ENCODE data around the gene KIAA1328.

Gene KIAA1328

GRCh38 chr18:37260367-37261093, 431.6 kb downstream of the KIAA1328 start:
- Histone ChIP-seq H3K27me3 (ENCODE audit: control insufficient read depth in 1 of 2, insufficient read depth in 2 of 2, low read length in 2 of 2) (peaks cover 5 to 18% of the 10 kb centered on the region in 2 donors), H3K9ac (ENCODE audit: low read length in 2 of 2) (no peak overlapping the region), H3K4me3 (ENCODE audit: low read length in 2 of 2) (no peak overlapping the region)

GRCh38 chr18:37261246-37261840, 432.4 kb downstream of the KIAA1328 start:
- no peak overlapping the region for H3K9ac ChIP-seq (ENCODE audit: low read length in 2 of 2)
- peaks cover 0 to 20% of the 10 kb centered on the region in 2 donors for H3K27me3 ChIP-seq (ENCODE audit: control insufficient read depth in 1 of 2, insufficient read depth in 2 of 2, low read length in 2 of 2)

More at GRCh38 chr18:37260367-37261093, 431.6 kb downstream of the KIAA1328 start:
- no peaks in the 10 kb centered on the region for H3K36me3 ChIP-seq (ENCODE audit: control insufficient read depth in 2 of 2, insufficient read depth in 2 of 2, low read length in 2 of 2)
- H3K27ac ChIP-seq (ENCODE audit: low read length), result no peak overlapping the region
- peaks cover 0 to 3% of the 10 kb centered on the region in 2 donors for H3K9me3 ChIP-seq (ENCODE audit: control insufficient read depth in 2 of 2, low read length in 2 of 2)
- no peaks in the 10 kb centered on the region for H3K4me1 ChIP-seq (ENCODE audit: control insufficient read depth, insufficient read depth, low read length)

DNA sequence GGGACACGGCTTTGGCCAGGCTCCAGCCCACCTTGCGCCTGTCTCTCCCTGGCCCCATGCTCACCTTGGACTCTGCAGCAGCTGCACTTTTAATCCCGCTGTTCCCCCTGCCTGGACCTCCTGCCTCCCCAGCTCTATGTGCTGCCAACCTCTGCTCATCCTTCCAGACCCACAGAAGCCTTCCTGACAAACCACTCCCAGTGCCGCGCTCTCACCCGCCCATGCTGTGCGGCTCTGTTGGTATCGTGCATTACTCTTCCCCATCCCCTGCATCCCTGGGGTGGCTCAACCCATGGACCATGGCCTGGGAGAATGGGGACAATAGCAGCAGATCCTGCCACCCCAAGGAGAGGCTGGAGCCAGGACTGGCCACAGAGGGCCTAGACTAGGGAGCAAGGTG, 433.1 kb downstream of the KIAA1328 start:
- no peaks in the 10 kb centered on the region for H3K4me1 ChIP-seq (ENCODE audit: control insufficient read depth, insufficient read depth, low read length)
- H3K27ac ChIP-seq (ENCODE audit: low read length), result no peak overlapping the region
- H3K27me3 ChIP-seq (ENCODE audit: control insufficient read depth in 1 of 2, insufficient read depth in 2 of 2, low read length in 2 of 2), result peaks cover 0 to 20% of the 10 kb centered on the region in 2 donors
- H3K9me3 ChIP-seq (ENCODE audit: control insufficient read depth in 2 of 2, low read length in 2 of 2), result peaks cover 0 to 3% of the 10 kb centered on the region in 2 donors
- no peak overlapping the region for H3K9ac ChIP-seq (ENCODE audit: low read length in 2 of 2)
- no peak overlapping the region for H3K4me3 ChIP-seq (ENCODE audit: low read length in 2 of 2)
- no peaks in the 10 kb centered on the region for H3K36me3 ChIP-seq (ENCODE audit: control insufficient read depth in 2 of 2, insufficient read depth in 2 of 2, low read length in 2 of 2)

More at GRCh38 chr18:37261246-37261840, 432.4 kb downstream of the KIAA1328 start:
- Histone ChIP-seq H3K4me3 (ENCODE audit: low read length in 2 of 2) (no peak overlapping the region), H3K4me1 (ENCODE audit: control insufficient read depth, insufficient read depth, low read length) (no peaks in the 10 kb centered on the region), H3K36me3 (ENCODE audit: control insufficient read depth in 2 of 2, insufficient read depth in 2 of 2, low read length in 2 of 2) (no peaks in the 10 kb centered on the region), H3K9me3 (ENCODE audit: control insufficient read depth in 2 of 2, low read length in 2 of 2) (peaks cover 0 to 3% of the 10 kb centered on the region in 2 donors), H3K27ac (ENCODE audit: low read length) (no peak overlapping the region)

GRCh38 chr18:37264956-37265355, 436.0 kb downstream of the KIAA1328 start:
- no peak overlapping the region for H3K27ac ChIP-seq (ENCODE audit: low read length)
- H3K4me1 ChIP-seq (ENCODE audit: control insufficient read depth, insufficient read depth, low read length), result no peaks in the 10 kb centered on the region
- no peak overlapping the region for H3K4me3 ChIP-seq (ENCODE audit: low read length in 2 of 2)
- peaks cover 0 to 9% of the 10 kb centered on the region in 2 donors for H3K27me3 ChIP-seq (ENCODE audit: control insufficient read depth in 1 of 2, insufficient read depth in 2 of 2, low read length in 2 of 2)
- H3K9me3 ChIP-seq (ENCODE audit: control insufficient read depth in 2 of 2, low read length in 2 of 2), result peaks cover 0 to 3% of the 10 kb centered on the region in 2 donors
- no peaks in the 10 kb centered on the region for H3K36me3 ChIP-seq (ENCODE audit: control insufficient read depth in 2 of 2, insufficient read depth in 2 of 2, low read length in 2 of 2)
- H3K9ac ChIP-seq (ENCODE audit: low read length in 2 of 2), result no peak overlapping the region

DNA sequence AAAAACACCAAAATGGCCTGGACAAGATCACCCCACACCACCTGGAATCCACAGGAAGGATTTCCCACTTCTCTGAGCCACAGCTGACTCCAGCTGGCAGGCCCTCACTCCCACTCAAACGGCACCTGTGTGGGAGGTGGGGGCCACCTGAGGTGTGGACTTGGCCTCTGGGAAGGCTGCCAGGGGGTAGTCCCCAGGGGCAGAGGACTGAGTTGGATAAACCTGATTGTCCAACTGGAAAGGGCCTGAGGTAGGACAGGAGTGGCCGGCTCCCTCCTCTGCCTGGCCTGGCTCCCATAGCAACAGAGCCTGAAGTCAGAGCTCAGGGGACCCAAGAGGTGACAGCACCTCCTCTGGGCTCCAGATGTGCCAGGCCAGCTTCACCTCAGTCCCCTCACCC, 436.5 kb downstream of the KIAA1328 start:
- no peak overlapping the region for H3K9ac ChIP-seq (ENCODE audit: low read length in 2 of 2)
- no peak overlapping the region for H3K27ac ChIP-seq (ENCODE audit: low read length)
- H3K4me1 ChIP-seq (ENCODE audit: control insufficient read depth, insufficient read depth, low read length), result no peaks in the 10 kb centered on the region
- H3K36me3 ChIP-seq (ENCODE audit: control insufficient read depth in 2 of 2, insufficient read depth in 2 of 2, low read length in 2 of 2), result no peaks in the 10 kb centered on the region
- H3K9me3 ChIP-seq (ENCODE audit: control insufficient read depth in 2 of 2, low read length in 2 of 2), result peaks cover 0 to 3% of the 10 kb centered on the region in 2 donors
- H3K4me3 ChIP-seq (ENCODE audit: low read length in 2 of 2), result no peak overlapping the region
- peaks cover 0 to 9% of the 10 kb centered on the region in 2 donors for H3K27me3 ChIP-seq (ENCODE audit: control insufficient read depth in 1 of 2, insufficient read depth in 2 of 2, low read length in 2 of 2)

GRCh38 chr18:37266290-37266689, 437.4 kb downstream of the KIAA1328 start:
- no peak overlapping the region for H3K9ac ChIP-seq (ENCODE audit: low read length in 2 of 2)
- H3K36me3 ChIP-seq (ENCODE audit: control insufficient read depth in 2 of 2, insufficient read depth in 2 of 2, low read length in 2 of 2), result no peaks in the 10 kb centered on the region
- H3K4me3 ChIP-seq (ENCODE audit: low read length in 2 of 2), result no peak overlapping the region
- peaks cover 0 to 3% of the 10 kb centered on the region in 2 donors for H3K9me3 ChIP-seq (ENCODE audit: control insufficient read depth in 2 of 2, low read length in 2 of 2)
- H3K4me1 ChIP-seq (ENCODE audit: control insufficient read depth, insufficient read depth, low read length), result no peaks in the 10 kb centered on the region
- H3K27me3 ChIP-seq (ENCODE audit: control insufficient read depth in 1 of 2, insufficient read depth in 2 of 2, low read length in 2 of 2), result peaks cover 0 to 9% of the 10 kb centered on the region in 2 donors
- H3K27ac ChIP-seq (ENCODE audit: low read length), result no peak overlapping the region

DNA sequence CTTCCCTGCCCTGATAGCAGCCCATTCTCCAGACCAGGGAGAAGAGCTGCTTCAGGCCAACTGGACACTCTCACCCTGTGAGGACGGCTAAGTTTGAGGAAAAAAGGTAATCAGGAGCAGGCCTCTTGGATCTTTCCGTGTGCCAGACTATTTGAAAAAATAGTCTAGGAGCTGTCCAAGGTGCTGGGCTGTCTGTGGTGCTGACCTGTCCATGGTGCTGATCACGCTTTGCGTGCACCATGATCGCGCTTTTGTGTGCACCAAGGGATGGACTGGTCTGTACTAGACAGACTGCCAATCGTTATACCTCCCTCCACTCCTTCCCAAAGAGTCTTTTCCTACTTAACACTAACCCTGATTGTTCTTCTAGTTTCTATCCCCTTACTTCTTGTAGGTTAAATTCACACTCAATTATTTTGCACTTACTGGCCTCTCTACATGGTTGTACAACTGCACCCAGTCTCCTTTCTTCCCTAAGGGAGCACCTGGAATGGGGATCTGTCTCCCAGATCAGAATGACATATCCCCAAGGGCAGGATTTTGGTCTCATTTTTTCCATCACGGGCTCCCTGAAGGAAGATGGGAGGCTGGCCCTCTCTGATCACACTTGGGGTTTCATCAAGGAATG, 441.2 kb downstream of the KIAA1328 start:
- H3K4me1 ChIP-seq (ENCODE audit: control insufficient read depth, insufficient read depth, low read length), result no peaks in the 10 kb centered on the region
- H3K36me3 ChIP-seq (ENCODE audit: control insufficient read depth in 2 of 2, insufficient read depth in 2 of 2, low read length in 2 of 2), result no peaks in the 10 kb centered on the region
- no peak overlapping the region for H3K27ac ChIP-seq (ENCODE audit: low read length)
- H3K9me3 ChIP-seq (ENCODE audit: control insufficient read depth in 2 of 2, low read length in 2 of 2), result no peaks in the 10 kb centered on the region
- peaks cover 13 to 14% of the 10 kb centered on the region in 2 donors for H3K27me3 ChIP-seq (ENCODE audit: control insufficient read depth in 1 of 2, insufficient read depth in 2 of 2, low read length in 2 of 2)
- no peak overlapping the region for H3K4me3 ChIP-seq (ENCODE audit: low read length in 2 of 2)
- no peak overlapping the region for H3K9ac ChIP-seq (ENCODE audit: low read length in 2 of 2)

- Histone ChIP-seq H3K9me3 (ENCODE audit: control insufficient read depth in 2 of 2, low read length in 2 of 2) (no peaks in the 10 kb centered on the region), H3K36me3 (ENCODE audit: control insufficient read depth in 2 of 2, insufficient read depth in 2 of 2, low read length in 2 of 2) (no peaks in the 10 kb centered on the region), H3K4me3 (ENCODE audit: low read length in 2 of 2) (no peak overlapping the region), H3K27me3 (ENCODE audit: control insufficient read depth in 1 of 2, insufficient read depth in 2 of 2, low read length in 2 of 2) (peaks cover 11 to 17% of the 10 kb centered on the region in 2 donors), H3K27ac (ENCODE audit: low read length) (no peak overlapping the region), H3K9ac (ENCODE audit: low read length in 2 of 2) (no peak overlapping the region), H3K4me1 (ENCODE audit: control insufficient read depth, insufficient read depth, low read length) (no peaks in the 10 kb centered on the region)
Observed at GRCh38 chr18:37270666-37271052, 441.7 kb downstream of the KIAA1328 start.

DNA sequence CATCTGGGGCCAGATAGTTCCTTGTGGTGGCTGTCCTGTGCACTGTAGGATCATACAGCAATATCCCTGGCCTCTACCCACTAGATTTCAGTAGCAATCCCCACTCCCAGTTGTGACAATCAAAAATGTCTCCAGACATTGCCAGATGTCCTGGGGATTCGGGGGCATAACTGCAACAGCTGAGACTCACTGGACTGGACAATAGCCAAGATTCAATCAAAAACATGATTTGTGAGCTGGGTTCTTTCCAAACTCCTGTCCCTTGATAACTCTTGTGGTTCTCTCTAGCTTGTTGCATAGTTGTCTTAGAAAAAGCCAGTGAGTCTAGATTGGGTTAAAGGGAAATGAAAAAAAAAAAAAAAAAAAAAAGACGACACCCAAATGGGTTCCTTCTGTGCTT, 443.3 kb downstream of the KIAA1328 start:
- H3K36me3 ChIP-seq (ENCODE audit: control insufficient read depth in 2 of 2, insufficient read depth in 2 of 2, low read length in 2 of 2), result no peaks in the 10 kb centered on the region
- no peaks in the 10 kb centered on the region for H3K4me1 ChIP-seq (ENCODE audit: control insufficient read depth, insufficient read depth, low read length)
- no peak overlapping the region for H3K4me3 ChIP-seq (ENCODE audit: low read length in 2 of 2)
- H3K9ac ChIP-seq (ENCODE audit: low read length in 2 of 2), result no peak overlapping the region
- H3K27ac ChIP-seq (ENCODE audit: low read length), result no peak overlapping the region
- H3K27me3 ChIP-seq (ENCODE audit: control insufficient read depth in 1 of 2, insufficient read depth in 2 of 2, low read length in 2 of 2), result peaks cover 15 to 21% of the 10 kb centered on the region in 2 donors
- no peaks in the 10 kb centered on the region for H3K9me3 ChIP-seq (ENCODE audit: control insufficient read depth in 2 of 2, low read length in 2 of 2)

GRCh38 chr18:37272841-37273240, 443.9 kb downstream of the KIAA1328 start:
- no peaks in the 10 kb centered on the region for H3K36me3 ChIP-seq (ENCODE audit: control insufficient read depth in 2 of 2, insufficient read depth in 2 of 2, low read length in 2 of 2)
- no peaks in the 10 kb centered on the region for H3K4me1 ChIP-seq (ENCODE audit: control insufficient read depth, insufficient read depth, low read length)
- H3K9ac ChIP-seq (ENCODE audit: low read length in 2 of 2), result no peak overlapping the region
- no peak overlapping the region for H3K27ac ChIP-seq (ENCODE audit: low read length)
- no peaks in the 10 kb centered on the region for H3K9me3 ChIP-seq (ENCODE audit: control insufficient read depth in 2 of 2, low read length in 2 of 2)
- H3K4me3 ChIP-seq (ENCODE audit: low read length in 2 of 2), result no peak overlapping the region
- H3K27me3 ChIP-seq (ENCODE audit: control insufficient read depth in 1 of 2, insufficient read depth in 2 of 2, low read length in 2 of 2), result peaks cover 15 to 21% of the 10 kb centered on the region in 2 donors
